CD4-positive, alpha-beta T cell (primary cell): Measurements from ENCODE around the gene IFT25. TPM values are rescaled to one million over a fixed set of nuclear protein-coding genes. Genes with fewer than 3 reads are reported as not detected.
"Not testable (repeated sequence)": the region's sequence is repeated elsewhere in the genome, so short reads cannot be mapped to it uniquely, and the experiment has no call there.

Source experiments
- ATAC-seq: fragments of 200-7000 bp; cut with Tn5 transposase; one replicate; pipeline ENCODE4 v1.10.0; 2022; ENCODE audit warnings: mild to moderate bottlenecking; ENCODE audit not compliant: poor library complexity
- CTCF ChIA-PET: fragments of 350-600 bp; sonication (Branson Sonifier 250); formaldehyde crosslinking; loops from one replicate; lab custom pipeline; 2021; ENCODE audit warnings: antibody characterized with exemption, inconsistent platforms; lab: Charles Lee
- POLR2A ChIA-PET: fragments of 350-600 bp; sonication (Branson Sonifier 250); formaldehyde crosslinking; loops from one replicate; lab custom pipeline; 2021; ENCODE audit warnings: antibody characterized with exemption, inconsistent platforms; lab: Charles Lee
- DNase-seq, 14 experiments: peaks; one replicate each; pipeline ENCODE4 v3.0.0-alpha.2; 2013 to 2020; ENCODE audit warnings: mixed read lengths in 2 of 14
- H3K27ac ChIP-seq, 2 donors: one replicate each; pipeline versions ENCODE4 v1.5.1 to v1.7.0; 2013; ENCODE audit warnings: low read length in 2 of 2, low read depth in 1 of 2, mild to moderate bottlenecking in 1 of 2
- H3K27me3 ChIP-seq, 2 experiments: 1 replicate in 1 of 2; 2 replicates in 1 of 2; pipeline versions ENCODE4 v1.6.1 to v1.7.0; 2013; ENCODE audit warnings: low read length in 2 of 2, control low read depth in 1 of 2, mild to moderate bottlenecking in 1 of 2, moderate library complexity in 1 of 2; ENCODE audit not compliant: insufficient read depth in 2 of 2, control insufficient read depth in 1 of 2
- H3K36me3 ChIP-seq: one replicate; pipeline ENCODE4 v1.6.1; 2013; ENCODE audit warnings: low read length, control low read depth; ENCODE audit not compliant: insufficient read depth
- H3K4me1 ChIP-seq: one replicate; pipeline ENCODE4 v1.6.1; 2013; ENCODE audit warnings: low read length, control low read depth; ENCODE audit not compliant: insufficient read depth
- H3K4me3 ChIP-seq: one replicate; pipeline ENCODE4 v1.5.1; 2013; ENCODE audit warnings: mild to moderate bottlenecking, low read length, moderate library complexity
- H3K9me3 ChIP-seq, 2 experiments: 1 replicate in 1 of 2; 2 replicates in 1 of 2; pipeline versions ENCODE4 v1.6.1 to v1.7.0; 2013; ENCODE audit warnings: low read length in 2 of 2, mild to moderate bottlenecking in 2 of 2, control low read depth in 1 of 2, moderate library complexity in 1 of 2; ENCODE audit not compliant: control insufficient read depth in 1 of 2, insufficient read depth in 1 of 2
- H3K27ac Mint-ChIP-seq: one replicate; pipeline ENCODE4 v1.8.0; 2020; ENCODE audit warnings: mixed read lengths
- H3K27me3 Mint-ChIP-seq: one replicate; pipeline ENCODE4 v1.8.0; 2021; ENCODE audit warnings: mixed read lengths
- H3K36me3 Mint-ChIP-seq: one replicate; pipeline ENCODE4 v1.8.0; 2021; ENCODE audit warnings: low read depth, mixed read lengths
- H3K4me1 Mint-ChIP-seq: one replicate; pipeline ENCODE4 v1.8.0; 2021; ENCODE audit warnings: low read depth, mixed read lengths
- H3K4me3 Mint-ChIP-seq: one replicate; pipeline ENCODE4 v1.8.0; 2020; ENCODE audit warnings: mild to moderate bottlenecking, mixed read lengths
- H3K9me3 Mint-ChIP-seq: one replicate; pipeline ENCODE4 v1.8.0; 2020; ENCODE audit warnings: mixed read lengths
- intact Hi-C, 2 experiments: fragments of 100-400 bp; cut with DNase I in 1 of 2; cut with micrococcal nuclease in 1 of 2; formaldehyde crosslinking; loops; one replicate each; pipeline versions ENCODE4 v1.15.1 to v1.9.0; 2023 to 2025; cut with DNase I, micrococcal nuclease
- polyA plus RNA-seq, 2 donors: library from polyadenylated mRNA; unstranded; fragments of 120-200 nt; gene quantifications; one replicate each; pipeline ENCODE4 v1.2.1, GENCODE V29; 2013
- total RNA-seq, 174 experiments: library from RNA in 2 of 174; stranded (reverse) in 2 of 174; gene quantifications; one replicate each; pipeline ENCODE4 v1.2.3 and lab custom pipeline; 2021 to 2026
- TF ChIP-seq, protein P1 (sequence below): fragments of 200-600 bp; IDR thresholded peaks from one replicate; pipeline ENCODE4 v1.8.0; 2022; ENCODE audit warnings: antibody characterized with exemption, mild to moderate bottlenecking

Gene IFT25
- total RNA-seq: 10 to 100 TPM; 12.7 to 13.9 TPM
- 35.7 TPM for polyA plus RNA-seq (2013, experiment 1 of 2)
- 33.2 TPM for polyA plus RNA-seq (2013, experiment 2 of 2)
- total RNA-seq (lab: John Stamatoyannopoulos, UW): 6.7 to 50.7 (median 23.6) reads per million in 172 experiments

GRCh38 chr1:53945433-53946251, at the start of gene IFT25:
Gene IFT25, minus strand, starts transcription at chr1:53945699. Its CDS starts 5,617 bp downstream, at chr1:53940082.
- peak within 1 kb of the TSS; percentile 99 for H3K4me3 Mint-ChIP-seq
- peak within 1 kb of the TSS; percentile 60 to 80 for H3K27ac ChIP-seq
- ChIA-PET CTCF (interaction anchor here (0.6 to 2.6 kb wide), 6 partner anchors 14 to 544 kb away, joined by 3 to 19 read pairs (median 4); partner anchors contain the start of gene NDC1), POLR2A (interaction anchor here (0.6 to 2.9 kb wide), 25 partner anchors 8 to 1891 kb away, joined by 3 to 54 read pairs (median 5); partner anchors contain the start of genes DIO1, NDC1, ORC1 and PRPF38A)
- TF ChIP-seq, protein P1, sequence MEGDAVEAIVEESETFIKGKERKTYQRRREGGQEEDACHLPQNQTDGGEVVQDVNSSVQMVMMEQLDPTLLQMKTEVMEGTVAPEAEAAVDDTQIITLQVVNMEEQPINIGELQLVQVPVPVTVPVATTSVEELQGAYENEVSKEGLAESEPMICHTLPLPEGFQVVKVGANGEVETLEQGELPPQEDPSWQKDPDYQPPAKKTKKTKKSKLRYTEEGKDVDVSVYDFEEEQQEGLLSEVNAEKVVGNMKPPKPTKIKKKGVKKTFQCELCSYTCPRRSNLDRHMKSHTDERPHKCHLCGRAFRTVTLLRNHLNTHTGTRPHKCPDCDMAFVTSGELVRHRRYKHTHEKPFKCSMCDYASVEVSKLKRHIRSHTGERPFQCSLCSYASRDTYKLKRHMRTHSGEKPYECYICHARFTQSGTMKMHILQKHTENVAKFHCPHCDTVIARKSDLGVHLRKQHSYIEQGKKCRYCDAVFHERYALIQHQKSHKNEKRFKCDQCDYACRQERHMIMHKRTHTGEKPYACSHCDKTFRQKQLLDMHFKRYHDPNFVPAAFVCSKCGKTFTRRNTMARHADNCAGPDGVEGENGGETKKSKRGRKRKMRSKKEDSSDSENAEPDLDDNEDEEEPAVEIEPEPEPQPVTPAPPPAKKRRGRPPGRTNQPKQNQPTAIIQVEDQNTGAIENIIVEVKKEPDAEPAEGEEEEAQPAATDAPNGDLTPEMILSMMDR: no peak
- peak within 1 kb of the TSS; percentile 89 for H3K4me3 ChIP-seq
- H3K4me1 Mint-ChIP-seq: peaks cover 59% of the 10 kb centered on the region
- no peaks in the 10 kb centered on the region for H3K36me3 ChIP-seq
- peak within 1 kb of the TSS; percentile 91 for H3K27ac Mint-ChIP-seq
- DNase-seq (peak; percentile 96 to 100 (median 98)), ATAC-seq (peak; percentile 77)
- H3K9me3 Mint-ChIP-seq: no peaks in the 10 kb centered on the region
- peaks cover 28% of the 10 kb centered on the region for H3K4me1 ChIP-seq
- intact Hi-C loops: loop anchor here (1.0 to 10.0 kb wide), 12 partner anchors 56 to 1891 kb away; partner anchors contain the start of genes NDC1 (in 2 of the 2), TCEANC2 (in 2 of the 2), TMEM59 (in 2 of the 2) and YIPF1 (in 2 of the 2)
- H3K27me3 ChIP-seq: no peaks in the 10 kb centered on the region
- no peaks in the 10 kb centered on the region for H3K9me3 ChIP-seq
- no peaks in the 10 kb centered on the region for H3K27me3 Mint-ChIP-seq
- H3K36me3 Mint-ChIP-seq: peaks cover 13% of the 10 kb centered on the region

DNA sequence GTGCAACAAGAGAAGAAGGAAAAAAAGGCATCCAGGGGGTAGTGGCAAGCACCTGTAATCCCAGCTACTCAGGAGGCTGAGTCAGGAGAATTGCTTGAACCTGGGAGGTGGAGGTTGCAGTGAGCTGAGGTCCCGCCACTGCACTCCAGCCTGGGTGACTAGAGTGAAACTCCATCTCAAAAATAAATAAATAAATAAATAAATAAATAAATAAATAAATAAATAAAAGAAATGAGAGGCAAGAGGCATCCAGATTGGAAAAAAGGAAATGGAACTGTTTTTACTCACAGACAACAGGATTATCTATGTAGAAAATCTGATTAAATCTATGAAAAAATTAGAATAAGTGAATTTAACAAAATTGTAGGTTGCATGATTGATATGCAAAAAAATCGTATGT, 49.0 kb upstream of the IFT25 start:
- H3K4me1 Mint-ChIP-seq, POLR2A ChIA-PET: not testable (repeated sequence)

DNA sequence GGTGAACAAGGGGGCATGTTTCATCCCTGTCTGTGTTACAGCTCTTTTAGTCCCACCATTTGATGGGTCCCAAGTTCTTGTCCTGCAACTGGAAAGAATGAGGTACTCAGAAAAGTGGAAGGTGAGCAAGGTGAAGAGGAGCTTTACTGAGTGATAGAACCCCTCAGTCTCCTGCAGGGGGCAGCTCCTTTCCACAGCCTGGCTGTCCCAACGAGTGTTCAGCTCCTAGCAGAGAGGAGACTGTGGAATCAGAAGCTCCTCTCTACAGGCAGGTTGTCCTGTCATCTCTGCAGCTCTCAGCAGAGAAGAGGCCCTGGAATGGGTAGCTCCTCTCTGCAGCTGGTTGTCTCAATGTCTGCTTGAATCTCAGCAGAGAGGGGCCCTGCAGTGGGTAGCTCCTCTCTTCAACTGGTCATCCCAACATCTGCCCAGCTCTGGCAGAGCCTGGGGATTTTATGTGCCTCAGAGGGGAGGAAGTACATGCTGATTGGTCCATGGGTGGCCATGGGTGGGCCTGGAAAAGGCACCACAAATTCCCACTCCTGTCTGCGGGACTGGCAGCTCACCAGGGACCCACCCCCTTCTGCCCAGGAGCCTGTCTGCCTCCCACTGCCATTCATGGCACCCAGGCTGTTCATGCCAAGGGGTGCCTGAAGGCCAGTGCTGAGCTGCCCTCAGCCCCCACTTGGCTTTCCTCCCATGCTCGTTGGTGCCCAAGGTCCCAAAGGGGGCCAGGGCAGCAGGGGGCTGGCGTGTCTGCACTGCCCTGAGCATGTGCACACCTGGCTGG, 46.8 kb upstream of the IFT25 start:
- DNase-seq (no peak), ATAC-seq (no peak)
- Mint-ChIP-seq H3K9me3 (no peaks in the 10 kb centered on the region), H3K4me1 (peaks cover 6% of the 10 kb centered on the region), H3K4me3 (no peak overlapping the region), H3K36me3 (no peaks in the 10 kb centered on the region), H3K27me3 (no peaks in the 10 kb centered on the region), H3K27ac (no peak overlapping the region)
- Histone ChIP-seq H3K4me1 (no peaks in the 10 kb centered on the region), H3K27ac (no peak overlapping the region), H3K9me3 (peaks cover 0 to 18% of the 10 kb centered on the region in 2 experiments), H3K27me3 (no peaks in the 10 kb centered on the region), H3K36me3 (no peaks in the 10 kb centered on the region), H3K4me3 (no peak overlapping the region)
- TF ChIP-seq, protein P1: no peak
- ChIA-PET CTCF (interaction anchor here (1.0 kb wide), 1 partner anchor 33 kb away, joined by 3 read pairs; no protein-coding TSS in a partner anchor), POLR2A (no interaction called here)
- intact Hi-C loops: no loop called here

More for the DNA sequence above, 49.0 kb upstream of the IFT25 start:
- H3K27ac Mint-ChIP-seq, H3K4me1 ChIP-seq, ATAC-seq, DNase-seq, H3K4me3 ChIP-seq, H3K27me3 Mint-ChIP-seq, H3K4me3 Mint-ChIP-seq, CTCF ChIA-PET, H3K27ac ChIP-seq, H3K9me3 Mint-ChIP-seq, H3K36me3 ChIP-seq, intact Hi-C loops, H3K27me3 ChIP-seq, H3K36me3 Mint-ChIP-seq: not testable (repeated sequence)
- H3K9me3 ChIP-seq: peaks cover 0 to 18% of the 10 kb centered on the region in 2 experiments
